Measurements from ENCODE around the gene CELSR2. TPM values are rescaled to one million over a fixed set of nuclear protein-coding genes. Genes with fewer than 3 reads are reported as not detected.

Gene CELSR2
- total RNA-seq, 1 experiment from 2014 or later, result 17.1 TPM

DNA sequence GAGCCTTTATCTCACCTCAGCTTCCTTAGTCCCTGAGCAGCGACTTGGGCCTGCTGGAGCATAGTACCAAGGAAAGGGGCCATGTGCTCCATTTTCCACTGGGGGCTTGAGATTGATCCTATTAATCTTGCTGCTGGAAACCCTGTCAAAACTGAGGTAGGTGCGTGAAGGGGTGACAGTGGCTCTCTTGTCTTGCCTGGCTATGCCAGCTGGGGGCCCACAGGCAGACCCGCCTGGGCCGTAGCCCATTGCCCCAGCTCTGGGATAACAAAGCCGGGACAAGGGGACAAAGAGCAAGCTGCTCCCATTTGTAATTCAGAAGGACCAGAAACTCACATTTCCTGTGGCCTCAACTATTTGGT is 10.3 kb upstream of the CELSR2 start:
- no peak overlapping the region for H3K27ac ChIP-seq (ENCODE audit: low read depth, low read length)
- no peaks in the 10 kb centered on the region for H3K79me2 ChIP-seq (ENCODE audit: insufficient read depth, low read length)
- H4K20me1 ChIP-seq (ENCODE audit: insufficient read depth), result no peaks in the 10 kb centered on the region
- no peaks in the 10 kb centered on the region for H3K9me2 ChIP-seq (ENCODE audit: insufficient read depth)
- no peak for DNase-seq (ENCODE audit: low read depth, low spot score)
- peaks cover 6 to 18% of the 10 kb centered on the region in 2 experiments; a peak in 2 of 4 replicates for H3K4me1 ChIP-seq (ENCODE audit: control insufficient read depth in 1 of 2, insufficient read depth in 2 of 2, low read length in 2 of 2)
- ATAC-seq, result no peak
- H3K9me3 ChIP-seq (ENCODE audit: control insufficient read depth in 1 of 2, insufficient read depth in 1 of 2, low read depth in 1 of 2, low read length in 2 of 2), result no peaks in the 10 kb centered on the region
- BruUV-seq (replicated peaks), result no TSS peak
- intact Hi-C loops (cut with micrococcal nuclease), result no loop called here
- no peaks in the 10 kb centered on the region for H3K27me3 ChIP-seq (ENCODE audit: insufficient read depth, low read length)
- no peak overlapping the region for H2AFZ ChIP-seq (ENCODE audit: low read depth, low read length, poor library complexity, severe bottlenecking)
- H3K4me2 ChIP-seq (ENCODE audit: low read length), result no peak overlapping the region
- no peak overlapping the region for H3K9ac ChIP-seq (ENCODE audit: low read length)
- peaks cover 30 to 32% of the 10 kb centered on the region in 2 experiments for H3K36me3 ChIP-seq (ENCODE audit: control insufficient read depth in 1 of 2, insufficient read depth in 2 of 2, low read length in 2 of 2)
- ChIA-PET RAD21 (ENCODE audit: low non-redundant PET in 1 of 2, low total read pairs in 2 of 2, uncharacterized antibody in 2 of 2, unreplicated experiment in 2 of 2) (no interaction called here), CTCF (interaction anchor here (0.9 to 2.5 kb wide), 9 partner anchors 11 to 294 kb away, joined by 3 to 12 read pairs (median 4); partner anchors contain the start of genes ATXN7L2, CELSR2, SARS1 and SORT1), POLR2A (interaction anchor here (0.8 to 1.4 kb wide), 2 partner anchors 11 kb away, joined by 3 to 6 read pairs; partner anchors contain the start of gene CELSR2)
- no peak overlapping the region for H3K4me3 ChIP-seq (replicated peaks in 1 of 2; ENCODE audit: low read depth in 1 of 2, low read length in 2 of 2)
- TF ChIP-seq CEBPB (IDR thresholded peaks at IDR 0.05; ENCODE audit: low read depth) (no peak), JUND (IDR thresholded peaks at IDR 0.05) (no peak), MAX (IDR thresholded peaks at IDR 0.05) (no peak), ZNF274 (IDR thresholded peaks at IDR 0.05; ENCODE audit: low read depth, low read length) (no peak)
- TF ChIP-seq, protein P1, sequence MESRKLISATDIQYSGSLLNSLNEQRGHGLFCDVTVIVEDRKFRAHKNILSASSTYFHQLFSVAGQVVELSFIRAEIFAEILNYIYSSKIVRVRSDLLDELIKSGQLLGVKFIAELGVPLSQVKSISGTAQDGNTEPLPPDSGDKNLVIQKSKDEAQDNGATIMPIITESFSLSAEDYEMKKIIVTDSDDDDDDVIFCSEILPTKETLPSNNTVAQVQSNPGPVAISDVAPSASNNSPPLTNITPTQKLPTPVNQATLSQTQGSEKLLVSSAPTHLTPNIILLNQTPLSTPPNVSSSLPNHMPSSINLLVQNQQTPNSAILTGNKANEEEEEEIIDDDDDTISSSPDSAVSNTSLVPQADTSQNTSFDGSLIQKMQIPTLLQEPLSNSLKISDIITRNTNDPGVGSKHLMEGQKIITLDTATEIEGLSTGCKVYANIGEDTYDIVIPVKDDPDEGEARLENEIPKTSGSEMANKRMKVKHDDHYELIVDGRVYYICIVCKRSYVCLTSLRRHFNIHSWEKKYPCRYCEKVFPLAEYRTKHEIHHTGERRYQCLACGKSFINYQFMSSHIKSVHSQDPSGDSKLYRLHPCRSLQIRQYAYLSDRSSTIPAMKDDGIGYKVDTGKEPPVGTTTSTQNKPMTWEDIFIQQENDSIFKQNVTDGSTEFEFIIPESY (IDR thresholded peaks at IDR 0.05; ENCODE audit: extremely low read depth, insufficient replicate concordance, low read length), result no peak
